Measurements from ENCODE around the gene DCLK1.

Gene DCLK1

DNA sequence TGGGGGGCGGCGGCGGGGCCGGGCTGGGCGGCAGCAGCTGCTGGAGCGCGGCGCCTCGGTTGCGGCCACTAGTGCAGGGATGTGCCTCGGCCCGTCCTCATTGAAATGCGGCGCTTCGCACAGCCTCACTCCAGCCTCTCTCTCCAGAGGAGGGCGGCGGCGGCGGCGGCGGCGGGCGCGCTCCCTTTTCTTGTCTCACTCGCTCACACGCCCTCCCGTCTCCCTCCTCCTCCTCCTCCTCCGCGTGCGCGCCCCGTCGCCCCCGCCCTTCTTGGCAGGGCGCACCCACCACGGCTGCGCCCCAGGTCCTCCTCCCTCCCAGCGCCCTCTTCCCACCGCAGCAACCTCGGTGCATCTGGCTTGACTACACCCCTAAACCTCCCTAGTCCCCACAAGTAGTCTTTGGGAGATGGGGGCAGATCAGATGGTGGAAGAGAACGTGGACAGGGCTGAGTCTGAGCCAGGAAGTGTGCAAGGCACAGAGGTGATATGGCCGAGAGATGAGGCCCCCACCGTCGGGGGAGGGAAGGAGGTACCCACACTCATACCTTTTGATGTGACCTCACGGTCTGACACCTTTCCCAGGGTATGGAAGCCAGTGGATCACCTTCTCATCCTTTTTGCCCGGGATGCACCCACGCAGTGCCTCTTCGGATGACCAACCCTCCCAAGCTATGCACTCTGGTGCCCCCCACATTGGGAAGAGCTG lies at the start of gene DCLK1:
DCLK1 (minus strand) TSS at position 161 of the 709 bp plus-strand sequence.
- Mint-ChIP-seq H3K9me3 (no peaks in the 10 kb centered on the region), H3K4me1 (no peaks in the 10 kb centered on the region), H3K36me3 (ENCODE audit: insufficient read depth) (peaks cover 2% of the 10 kb centered on the region), H3K27me3 (peaks cover 7% of the 10 kb centered on the region), H3K4me3 (no peak within 1 kb of the TSS), H3K27ac (ENCODE audit: low read depth) (no peak within 1 kb of the TSS)
- ATAC-seq (replicated peaks; ENCODE audit: extremely low read depth, poor library complexity, severe bottlenecking): no peak
- DNase-seq (ENCODE audit: low spot score in 2 of 2): no peak

DNA sequence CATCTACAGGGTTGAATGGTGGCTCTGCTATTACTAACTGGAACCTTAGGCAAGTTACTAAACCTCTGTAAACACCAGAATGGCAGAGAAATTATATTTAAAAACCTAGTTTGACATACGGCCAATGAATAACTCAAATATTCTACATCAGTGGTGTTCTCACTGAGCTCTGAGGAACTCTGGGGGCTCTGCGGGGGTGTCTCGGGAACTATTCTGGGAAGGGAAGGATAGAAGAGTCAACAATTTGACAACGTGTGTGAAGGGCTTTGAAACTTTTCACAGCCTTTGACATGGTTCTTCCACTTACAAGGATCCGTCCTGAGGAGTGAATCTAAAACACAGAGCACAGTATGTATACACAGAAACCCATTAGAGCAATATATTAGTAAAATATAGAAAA lies 44.4 kb upstream of the DCLK1 start:
- H3K4me1 Mint-ChIP-seq: no peaks in the 10 kb centered on the region
- DNase-seq (ENCODE audit: low spot score in 2 of 2): no peak
- H3K9me3 Mint-ChIP-seq: peaks cover 11% of the 10 kb centered on the region
- no peak overlapping the region for H3K4me3 Mint-ChIP-seq
- H3K36me3 Mint-ChIP-seq (ENCODE audit: insufficient read depth): no peaks in the 10 kb centered on the region
- ATAC-seq (replicated peaks; ENCODE audit: extremely low read depth, poor library complexity, severe bottlenecking): no peak
- H3K27me3 Mint-ChIP-seq: no peaks in the 10 kb centered on the region
- H3K27ac Mint-ChIP-seq (ENCODE audit: low read depth): no peak overlapping the region

DNA sequence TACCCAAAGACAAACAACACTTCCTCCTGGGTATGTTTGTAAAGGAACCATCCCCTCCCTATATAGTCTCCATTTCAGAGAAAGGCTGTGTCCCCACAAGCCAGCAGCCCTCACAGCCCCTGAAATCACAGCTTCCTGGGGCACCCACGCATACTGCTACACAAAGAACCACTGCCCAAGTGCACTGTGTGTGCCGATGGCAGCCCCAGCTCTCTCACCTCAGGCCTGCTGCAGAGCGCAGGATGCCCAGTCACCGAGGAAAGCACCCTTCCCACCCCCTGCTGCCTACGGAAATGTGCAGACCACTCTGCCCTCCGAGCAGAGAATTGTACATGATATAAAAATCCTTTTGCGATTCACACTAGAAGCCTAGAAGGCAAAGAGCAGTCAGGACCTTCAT lies 43.7 kb upstream of the DCLK1 start:
- H3K4me1 Mint-ChIP-seq: no peaks in the 10 kb centered on the region
- no peak overlapping the region for H3K4me3 Mint-ChIP-seq
- no peak for ATAC-seq (replicated peaks; ENCODE audit: extremely low read depth, poor library complexity, severe bottlenecking)

DNA sequence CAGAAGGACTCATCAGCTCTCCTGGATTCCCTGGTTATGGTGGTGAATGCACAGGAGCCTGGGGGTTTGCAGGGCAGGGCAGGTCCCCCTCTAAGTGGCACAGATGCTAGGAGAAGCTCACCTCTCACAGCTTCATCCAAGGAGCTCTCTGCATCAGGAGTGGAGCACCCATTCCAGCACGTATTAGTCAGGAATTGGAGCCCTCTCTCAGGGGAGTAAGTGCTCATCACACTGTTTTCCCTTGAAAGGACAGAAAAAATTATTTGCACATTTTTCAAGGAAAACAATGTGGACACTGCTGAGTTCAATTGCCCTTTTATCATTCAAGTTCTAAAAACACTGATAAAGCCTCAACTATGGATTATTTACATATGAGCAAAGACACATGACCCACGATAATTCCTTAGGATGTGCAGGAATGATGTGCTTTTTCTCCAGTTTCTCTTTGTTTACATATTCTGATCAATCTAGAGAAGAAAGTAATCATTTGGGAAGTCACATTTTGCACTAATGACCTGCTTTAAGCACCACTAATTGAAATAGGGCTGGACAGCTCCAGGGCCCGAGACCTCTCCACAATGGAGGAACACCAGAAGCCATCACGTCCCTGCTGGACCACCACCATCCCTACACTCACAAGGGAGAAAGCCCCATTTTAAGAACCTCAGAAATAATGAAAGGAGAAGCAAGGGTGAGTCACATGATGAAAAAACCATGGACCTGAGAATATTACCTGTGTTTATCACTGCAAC lies 42.6 kb upstream of the DCLK1 start:
- no peak for DNase-seq (ENCODE audit: low spot score in 2 of 2)
- ATAC-seq (replicated peaks; ENCODE audit: extremely low read depth, poor library complexity, severe bottlenecking): no peak
- no peak overlapping the region for H3K4me3 Mint-ChIP-seq
- no peaks in the 10 kb centered on the region for H3K36me3 Mint-ChIP-seq (ENCODE audit: insufficient read depth)
- H3K27me3 Mint-ChIP-seq: no peaks in the 10 kb centered on the region
- no peaks in the 10 kb centered on the region for H3K4me1 Mint-ChIP-seq
- peaks cover 17% of the 10 kb centered on the region for H3K9me3 Mint-ChIP-seq
- H3K27ac Mint-ChIP-seq (ENCODE audit: low read depth): no peak overlapping the region

More for the DNA sequence above, 43.7 kb upstream of the DCLK1 start:
- Mint-ChIP-seq H3K9me3 (peaks cover 13% of the 10 kb centered on the region), H3K27ac (ENCODE audit: low read depth) (no peak overlapping the region), H3K27me3 (no peaks in the 10 kb centered on the region), H3K36me3 (ENCODE audit: insufficient read depth) (no peaks in the 10 kb centered on the region)
- DNase-seq (ENCODE audit: low spot score in 2 of 2): no peak

DNA sequence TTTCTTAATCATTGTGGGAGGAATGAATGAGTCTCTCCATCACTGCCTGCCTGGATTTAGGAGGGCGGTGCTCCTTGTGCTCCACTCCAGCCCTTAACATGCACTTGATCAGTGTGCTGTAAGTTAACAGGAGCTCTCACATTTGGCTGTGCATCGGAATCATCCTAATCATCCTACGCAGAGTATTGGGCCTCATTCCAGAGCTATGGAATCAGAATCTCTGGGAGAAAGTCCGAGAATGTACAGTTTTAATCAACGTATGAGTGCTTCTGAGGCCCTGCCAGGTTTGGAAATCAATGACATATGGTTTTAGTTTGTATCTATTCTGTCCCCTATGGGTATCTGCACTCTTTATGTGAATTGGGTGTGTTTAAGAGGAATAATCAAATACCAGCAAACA lies 34.9 kb upstream of the DCLK1 start:
- H3K27ac Mint-ChIP-seq (ENCODE audit: low read depth): no peak overlapping the region

DNA sequence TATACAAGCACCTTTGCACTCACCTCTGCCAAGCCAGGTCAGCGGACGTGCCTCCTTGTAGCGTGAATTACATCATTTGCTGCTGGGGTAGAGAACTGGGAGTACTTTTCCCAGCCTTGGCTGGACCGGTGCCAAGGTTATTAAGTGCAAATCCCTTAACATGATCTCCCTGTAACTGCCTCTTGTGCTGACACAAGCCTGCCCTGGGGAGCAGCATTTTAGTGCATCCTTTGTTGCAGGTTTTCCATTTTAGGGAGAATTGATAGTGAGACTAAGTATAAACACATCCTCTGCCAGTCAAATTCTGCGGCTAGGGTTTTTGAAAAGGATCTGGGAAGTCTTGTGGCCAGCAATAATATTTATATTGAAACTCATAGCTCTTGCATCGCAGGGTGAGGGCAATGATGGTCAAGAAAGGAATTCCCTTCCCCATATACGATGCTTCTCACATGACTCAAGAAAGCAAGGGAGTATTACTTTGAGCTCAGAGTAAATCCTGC lies 32.7 kb upstream of the DCLK1 start:
- no peak for ATAC-seq (replicated peaks; ENCODE audit: extremely low read depth, poor library complexity, severe bottlenecking)
- H3K27ac Mint-ChIP-seq (ENCODE audit: low read depth): no peak overlapping the region
- DNase-seq (ENCODE audit: low spot score in 2 of 2): no peak
- no peaks in the 10 kb centered on the region for H3K4me1 Mint-ChIP-seq
- H3K4me3 Mint-ChIP-seq: no peak overlapping the region
- H3K9me3 Mint-ChIP-seq: peaks cover 36% of the 10 kb centered on the region
- H3K27me3 Mint-ChIP-seq: no peaks in the 10 kb centered on the region
- no peaks in the 10 kb centered on the region for H3K36me3 Mint-ChIP-seq (ENCODE audit: insufficient read depth)

More for the DNA sequence above, 34.9 kb upstream of the DCLK1 start:
- no peak for DNase-seq (ENCODE audit: low spot score in 2 of 2)
- no peaks in the 10 kb centered on the region for H3K4me1 Mint-ChIP-seq
- no peaks in the 10 kb centered on the region for H3K36me3 Mint-ChIP-seq (ENCODE audit: insufficient read depth)
- no peak overlapping the region for H3K4me3 Mint-ChIP-seq
- H3K27me3 Mint-ChIP-seq: no peaks in the 10 kb centered on the region
- H3K9me3 Mint-ChIP-seq: peaks cover 29% of the 10 kb centered on the region
- no peak for ATAC-seq (replicated peaks; ENCODE audit: extremely low read depth, poor library complexity, severe bottlenecking)

DNA sequence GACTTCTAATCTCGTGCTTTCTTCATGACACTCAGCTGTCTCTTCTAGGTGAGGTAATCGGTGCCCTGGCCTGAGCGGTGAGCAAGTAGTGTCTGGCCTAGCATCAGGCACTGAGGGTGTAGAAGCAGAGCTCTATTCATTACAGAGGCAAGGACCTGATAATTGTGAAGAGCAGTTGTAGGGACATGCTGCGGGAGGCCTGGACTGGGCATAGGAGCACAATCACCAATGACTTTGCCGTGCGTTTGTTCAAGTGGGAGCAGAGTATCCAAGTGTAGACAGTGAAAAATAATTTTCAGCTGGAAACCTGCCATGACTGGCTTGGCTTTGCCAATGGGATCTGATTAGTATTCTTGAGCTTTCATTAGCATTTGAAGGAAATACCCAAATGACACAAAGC lies 32.1 kb upstream of the DCLK1 start:
- no peak overlapping the region for H3K27ac Mint-ChIP-seq (ENCODE audit: low read depth)
- no peak for ATAC-seq (replicated peaks; ENCODE audit: extremely low read depth, poor library complexity, severe bottlenecking)
- H3K27me3 Mint-ChIP-seq: no peaks in the 10 kb centered on the region
- no peak overlapping the region for H3K4me3 Mint-ChIP-seq
- DNase-seq (ENCODE audit: low spot score in 2 of 2): no peak
- no peaks in the 10 kb centered on the region for H3K4me1 Mint-ChIP-seq
- H3K36me3 Mint-ChIP-seq (ENCODE audit: insufficient read depth): no peaks in the 10 kb centered on the region
- peaks cover 36% of the 10 kb centered on the region for H3K9me3 Mint-ChIP-seq

DNA sequence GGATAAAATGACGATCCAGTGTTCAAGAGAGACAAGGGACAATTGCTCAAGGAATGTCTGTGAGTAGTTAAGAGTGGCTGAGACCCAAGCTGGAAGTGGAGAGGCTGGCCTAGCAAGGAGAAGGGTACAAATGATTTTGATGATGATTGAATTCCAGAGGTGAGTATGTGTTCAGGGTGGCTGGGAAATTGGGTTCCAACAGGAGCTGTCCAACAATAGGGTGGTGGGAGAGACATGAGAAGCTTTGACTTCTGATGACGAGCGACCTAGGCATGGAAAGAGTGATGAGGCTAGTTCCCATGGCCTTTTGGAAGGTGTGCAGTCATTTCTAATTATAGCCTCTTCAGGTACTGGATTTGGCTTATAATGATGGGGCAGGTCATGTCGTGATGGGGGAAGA lies 29.1 kb upstream of the DCLK1 start:
- DNase-seq (ENCODE audit: low spot score in 2 of 2) (no peak), ATAC-seq (replicated peaks; ENCODE audit: extremely low read depth, poor library complexity, severe bottlenecking) (no peak)
- H3K36me3 Mint-ChIP-seq (ENCODE audit: insufficient read depth): no peaks in the 10 kb centered on the region
- no peak overlapping the region for H3K4me3 Mint-ChIP-seq
- H3K27me3 Mint-ChIP-seq: no peaks in the 10 kb centered on the region
- peaks cover 34% of the 10 kb centered on the region for H3K9me3 Mint-ChIP-seq
- H3K27ac Mint-ChIP-seq (ENCODE audit: low read depth): no peak overlapping the region
- no peaks in the 10 kb centered on the region for H3K4me1 Mint-ChIP-seq

DNA sequence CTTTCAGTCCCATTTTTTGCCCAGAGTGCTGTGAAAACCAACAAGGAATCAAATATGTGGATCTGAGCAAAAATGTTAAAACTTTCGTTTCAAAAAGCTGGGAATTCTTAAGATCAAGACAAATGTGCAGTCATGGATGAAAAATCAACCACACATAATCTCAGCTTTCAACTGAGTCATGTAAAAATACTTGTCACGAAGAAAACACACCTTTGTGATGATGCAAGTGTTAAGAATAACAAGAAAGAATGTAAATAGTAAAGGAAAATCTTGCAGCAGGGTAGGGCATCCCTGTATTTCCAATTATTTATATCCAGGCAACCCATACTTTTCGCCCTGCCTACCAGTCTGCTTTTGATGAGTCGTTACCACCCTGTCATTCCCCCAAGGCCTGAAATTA lies 27.4 kb upstream of the DCLK1 start:
- ATAC-seq (replicated peaks; ENCODE audit: extremely low read depth, poor library complexity, severe bottlenecking): no peak
- H3K27me3 Mint-ChIP-seq: no peaks in the 10 kb centered on the region
- H3K9me3 Mint-ChIP-seq: peaks cover 34% of the 10 kb centered on the region
- no peaks in the 10 kb centered on the region for H3K4me1 Mint-ChIP-seq
- H3K4me3 Mint-ChIP-seq: no peak overlapping the region
- DNase-seq (ENCODE audit: low spot score in 2 of 2): no peak
- no peak overlapping the region for H3K27ac Mint-ChIP-seq (ENCODE audit: low read depth)
- no peaks in the 10 kb centered on the region for H3K36me3 Mint-ChIP-seq (ENCODE audit: insufficient read depth)

DNA sequence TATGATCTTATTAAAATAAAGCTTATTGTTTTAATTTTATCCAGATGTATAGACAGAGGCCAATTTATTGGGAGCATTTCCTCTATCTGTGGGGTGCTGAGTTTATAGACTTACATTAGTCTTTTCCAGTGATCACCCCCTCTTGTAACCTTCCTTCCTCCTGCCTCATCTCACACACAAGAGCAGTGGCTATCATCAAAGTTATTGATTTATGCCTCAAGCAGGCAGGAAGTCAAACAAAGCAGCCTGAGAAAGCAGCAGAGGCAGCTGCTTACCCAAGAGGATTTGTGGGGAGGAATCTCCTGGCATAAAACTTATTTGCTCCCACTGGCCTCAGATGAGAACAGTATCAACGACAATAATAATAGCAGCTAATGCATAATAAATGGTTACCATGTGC lies 26.3 kb upstream of the DCLK1 start:
- Mint-ChIP-seq H3K4me3 (no peak overlapping the region), H3K9me3 (peaks cover 30% of the 10 kb centered on the region), H3K27me3 (no peaks in the 10 kb centered on the region), H3K27ac (ENCODE audit: low read depth) (no peak overlapping the region), H3K36me3 (ENCODE audit: insufficient read depth) (no peaks in the 10 kb centered on the region), H3K4me1 (no peaks in the 10 kb centered on the region)
- ATAC-seq (replicated peaks; ENCODE audit: extremely low read depth, poor library complexity, severe bottlenecking) (no peak), DNase-seq (ENCODE audit: low spot score in 2 of 2) (no peak)

DNA sequence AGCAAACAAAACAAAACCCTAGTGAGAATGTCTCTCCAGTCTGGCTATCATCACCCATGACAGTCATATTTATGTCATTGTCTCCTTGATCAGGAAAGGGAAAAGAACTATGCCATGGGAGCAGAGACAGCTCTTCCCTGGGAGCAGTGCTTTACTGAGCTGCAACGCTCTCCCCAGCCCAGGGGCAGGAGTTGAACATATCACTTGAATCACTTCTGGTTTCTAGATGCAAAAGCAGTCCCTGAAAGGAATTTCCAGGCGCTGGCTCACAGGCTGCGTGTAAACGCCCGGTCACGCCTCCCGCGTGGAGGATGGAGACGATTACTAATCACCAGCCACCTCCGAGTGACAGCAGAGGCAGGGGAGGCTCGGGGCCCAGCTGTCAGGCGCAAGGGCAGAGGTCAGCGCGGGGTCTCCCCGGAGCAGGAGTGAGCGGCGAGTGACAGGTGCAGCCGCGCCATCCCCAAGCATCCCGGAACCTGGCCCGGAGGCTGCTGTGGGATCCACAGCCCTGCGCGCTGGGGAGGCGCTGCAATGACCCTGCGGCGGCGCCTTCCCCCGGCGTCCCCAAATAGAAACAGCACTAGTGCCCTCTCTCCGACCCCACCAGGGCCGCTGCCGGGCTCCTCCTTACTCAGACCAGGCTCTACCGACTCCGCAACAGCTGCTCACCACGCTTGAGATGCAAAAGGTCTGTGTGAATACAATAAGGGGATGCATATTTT lies 23.5 kb upstream of the DCLK1 start:
- DNase-seq (ENCODE audit: low spot score in 2 of 2): no peak
- H3K4me1 Mint-ChIP-seq: no peaks in the 10 kb centered on the region
- H3K27me3 Mint-ChIP-seq: no peaks in the 10 kb centered on the region
- no peaks in the 10 kb centered on the region for H3K36me3 Mint-ChIP-seq (ENCODE audit: insufficient read depth)
- peaks cover 13% of the 10 kb centered on the region for H3K9me3 Mint-ChIP-seq
- H3K27ac Mint-ChIP-seq (ENCODE audit: low read depth): no peak overlapping the region
- ATAC-seq (replicated peaks; ENCODE audit: extremely low read depth, poor library complexity, severe bottlenecking): no peak
- H3K4me3 Mint-ChIP-seq: no peak overlapping the region

DNA sequence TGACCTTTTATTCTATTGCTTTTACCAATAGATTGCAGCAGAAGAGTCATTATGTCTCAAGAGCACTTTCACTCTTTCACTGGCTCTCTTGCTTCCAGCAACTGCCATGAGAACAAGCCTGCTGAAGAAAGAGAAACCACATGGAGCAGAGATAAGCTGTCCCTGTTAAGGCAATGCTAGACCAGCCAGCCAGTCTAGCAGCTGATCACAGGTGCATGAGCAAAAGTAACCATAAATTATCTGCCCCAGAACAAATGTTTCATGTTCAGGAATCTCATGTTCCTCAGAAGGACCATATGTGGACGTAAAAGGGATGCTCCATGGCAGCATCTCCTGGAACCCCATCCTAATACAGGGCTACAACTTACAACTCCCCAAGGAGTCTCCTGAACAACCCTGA lies 20.4 kb upstream of the DCLK1 start:
- ATAC-seq (replicated peaks; ENCODE audit: extremely low read depth, poor library complexity, severe bottlenecking): no peak
- no peak for DNase-seq (ENCODE audit: low spot score in 2 of 2)
- Mint-ChIP-seq H3K27me3 (no peaks in the 10 kb centered on the region), H3K36me3 (ENCODE audit: insufficient read depth) (no peaks in the 10 kb centered on the region), H3K9me3 (peaks cover 22% of the 10 kb centered on the region), H3K4me1 (no peaks in the 10 kb centered on the region), H3K4me3 (no peak overlapping the region), H3K27ac (ENCODE audit: low read depth) (no peak overlapping the region)

All from central memory CD8-positive, alpha-beta T cell (primary cell).